ENCODE data around the gene TRAPPC12. TPM values are rescaled to one million over a fixed set of nuclear protein-coding genes. Genes with fewer than 3 reads are reported as not detected.

TRAPPC12 gene
- total RNA-seq, 1 experiment from 2014 or later = 85.0 TPM

GRCh38 chr2:3406501-3406900 lies 27.0 kb downstream of the TRAPPC12 start:
- Mint-ChIP-seq H3K27me3 (ENCODE audit: insufficient read depth, unreplicated experiment) (no peaks in the 10 kb centered on the region), H3K9me3 (ENCODE audit: unreplicated experiment) (no peaks in the 10 kb centered on the region), H3K27ac (ENCODE audit: unreplicated experiment) (no peak overlapping the region), H3K4me3 (ENCODE audit: unreplicated experiment) (no peak overlapping the region), H3K4me1 (ENCODE audit: low read depth, unreplicated experiment) (no peaks in the 10 kb centered on the region), H3K36me3 (ENCODE audit: insufficient read depth, unreplicated experiment) (peaks cover 12% of the 10 kb centered on the region)
- no TSS peak for BruUV-seq (replicated peaks)
- no peaks in the 10 kb centered on the region for H3K27me3 ChIP-seq (replicated peaks; ENCODE audit: control insufficient read depth, insufficient read depth, low read length)
- ChIA-PET CTCF (no interaction called here), POLR2A (interaction anchor here (0.6 kb wide), 1 partner anchor 40 kb away, joined by 3 read pairs; no protein-coding TSS in a partner anchor)
- intact Hi-C loops (cut with micrococcal nuclease; ENCODE audit: unreplicated experiment) = no loop called here
- no peak overlapping the region for H3K4me3 ChIP-seq (ENCODE audit: low read depth, low read length)
- no peak for DNase-seq
- H3K4me1 ChIP-seq = no peaks in the 10 kb centered on the region
- TF ChIP-seq, protein P1, sequence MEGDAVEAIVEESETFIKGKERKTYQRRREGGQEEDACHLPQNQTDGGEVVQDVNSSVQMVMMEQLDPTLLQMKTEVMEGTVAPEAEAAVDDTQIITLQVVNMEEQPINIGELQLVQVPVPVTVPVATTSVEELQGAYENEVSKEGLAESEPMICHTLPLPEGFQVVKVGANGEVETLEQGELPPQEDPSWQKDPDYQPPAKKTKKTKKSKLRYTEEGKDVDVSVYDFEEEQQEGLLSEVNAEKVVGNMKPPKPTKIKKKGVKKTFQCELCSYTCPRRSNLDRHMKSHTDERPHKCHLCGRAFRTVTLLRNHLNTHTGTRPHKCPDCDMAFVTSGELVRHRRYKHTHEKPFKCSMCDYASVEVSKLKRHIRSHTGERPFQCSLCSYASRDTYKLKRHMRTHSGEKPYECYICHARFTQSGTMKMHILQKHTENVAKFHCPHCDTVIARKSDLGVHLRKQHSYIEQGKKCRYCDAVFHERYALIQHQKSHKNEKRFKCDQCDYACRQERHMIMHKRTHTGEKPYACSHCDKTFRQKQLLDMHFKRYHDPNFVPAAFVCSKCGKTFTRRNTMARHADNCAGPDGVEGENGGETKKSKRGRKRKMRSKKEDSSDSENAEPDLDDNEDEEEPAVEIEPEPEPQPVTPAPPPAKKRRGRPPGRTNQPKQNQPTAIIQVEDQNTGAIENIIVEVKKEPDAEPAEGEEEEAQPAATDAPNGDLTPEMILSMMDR (IDR thresholded peaks at IDR 0.05; ENCODE audit: insufficient read depth in 1 of 2, low read depth in 1 of 2, low read length in 1 of 2, severe bottlenecking in 1 of 2, unreplicated experiment in 1 of 2) = no peak
- H3K9me3 ChIP-seq = no peaks in the 10 kb centered on the region
- H3K36me3 ChIP-seq (ENCODE audit: control insufficient read depth, insufficient read depth, low read length) = peaks cover 1% of the 10 kb centered on the region; the same call in 1 of the 2 replicates

DNA sequence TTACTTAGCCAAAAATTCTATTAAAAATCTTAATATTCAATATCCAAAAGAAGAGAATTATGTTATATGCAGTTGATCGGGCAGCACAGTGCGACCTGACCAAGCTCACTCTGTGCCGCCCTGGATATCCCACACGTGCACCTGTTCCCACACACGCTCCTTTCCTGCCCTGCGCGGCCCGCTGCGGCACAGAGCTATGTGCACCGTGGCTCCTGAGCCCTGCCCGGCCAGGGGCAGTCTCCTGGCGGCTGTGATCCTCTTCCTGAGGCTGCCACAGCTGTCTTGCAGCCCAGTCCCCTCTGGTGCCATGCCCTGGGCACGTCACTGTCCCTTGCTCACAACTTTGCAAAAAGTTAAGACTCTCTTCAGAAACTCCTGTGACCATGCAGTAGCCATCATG lies 29.3 kb downstream of the TRAPPC12 start:
- Histone ChIP-seq H3K27me3 (replicated peaks; ENCODE audit: control insufficient read depth, insufficient read depth, low read length) (no peaks in the 10 kb centered on the region), H3K4me1 (no peaks in the 10 kb centered on the region), H3K9me3 (no peaks in the 10 kb centered on the region), H3K4me3 (ENCODE audit: low read depth, low read length) (no peak overlapping the region), H3K36me3 (ENCODE audit: control insufficient read depth, insufficient read depth, low read length) (no peaks in the 10 kb centered on the region; the same call in 1 of the 2 replicates)
- ChIA-PET POLR2A (no interaction called here), CTCF (no interaction called here)
- peaks cover 11% of the 10 kb centered on the region for H3K36me3 Mint-ChIP-seq (ENCODE audit: insufficient read depth, unreplicated experiment)
- DNase-seq = no peak
- H3K4me1 Mint-ChIP-seq (ENCODE audit: low read depth, unreplicated experiment) = no peaks in the 10 kb centered on the region
- H3K27me3 Mint-ChIP-seq (ENCODE audit: insufficient read depth, unreplicated experiment) = no peaks in the 10 kb centered on the region
- intact Hi-C loops (cut with micrococcal nuclease; ENCODE audit: unreplicated experiment) = no loop called here
- TF ChIP-seq, protein P1 (IDR thresholded peaks at IDR 0.05; ENCODE audit: insufficient read depth in 1 of 2, low read depth in 1 of 2, low read length in 1 of 2, severe bottlenecking in 1 of 2, unreplicated experiment in 1 of 2) = no peak
- H3K9me3 Mint-ChIP-seq (ENCODE audit: unreplicated experiment) = no peaks in the 10 kb centered on the region
- no TSS peak for BruUV-seq (replicated peaks)
- H3K4me3 Mint-ChIP-seq (ENCODE audit: unreplicated experiment) = no peak overlapping the region
- H3K27ac Mint-ChIP-seq (ENCODE audit: unreplicated experiment) = no peak overlapping the region

DNA sequence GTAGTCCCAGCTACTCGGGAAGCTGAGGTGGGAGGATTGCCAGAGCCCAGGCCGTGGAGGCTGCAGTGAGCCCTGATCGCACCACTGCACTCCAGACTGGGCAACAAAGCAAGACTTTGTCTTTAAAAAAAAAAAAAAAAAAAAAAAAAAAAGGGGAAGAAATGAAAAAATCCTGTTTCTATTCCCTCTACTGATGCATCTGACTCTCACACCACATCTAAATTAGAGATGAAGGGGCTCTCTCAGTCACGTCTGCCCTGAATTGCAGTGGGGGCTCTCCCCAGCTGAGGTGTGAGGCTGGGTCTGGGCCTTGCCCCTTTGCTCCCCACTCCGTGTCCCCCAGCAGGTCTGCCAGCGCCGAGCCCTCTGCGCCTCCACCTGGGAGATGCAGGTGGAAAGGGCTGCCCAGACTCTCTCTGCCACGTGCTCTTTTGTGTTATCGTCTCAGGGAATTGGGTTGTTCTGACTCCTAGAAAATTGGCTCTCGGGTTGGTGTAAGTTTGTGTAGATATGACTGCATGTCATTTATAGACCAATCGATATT lies 30.2 kb downstream of the TRAPPC12 start:
- Histone ChIP-seq H3K36me3 (ENCODE audit: control insufficient read depth, insufficient read depth, low read length) (no peaks in the 10 kb centered on the region; the same call in 1 of the 2 replicates), H3K4me1 (no peaks in the 10 kb centered on the region), H3K27me3 (replicated peaks; ENCODE audit: control insufficient read depth, insufficient read depth, low read length) (no peaks in the 10 kb centered on the region), H3K4me3 (ENCODE audit: low read depth, low read length) (no peak overlapping the region), H3K9me3 (no peaks in the 10 kb centered on the region)
- DNase-seq = no peak
- H3K27ac Mint-ChIP-seq (ENCODE audit: unreplicated experiment) = no peak overlapping the region
- H3K27me3 Mint-ChIP-seq (ENCODE audit: insufficient read depth, unreplicated experiment) = no peaks in the 10 kb centered on the region
- intact Hi-C loops (cut with micrococcal nuclease; ENCODE audit: unreplicated experiment) = no loop called here
- CTCF ChIA-PET = no interaction called here
- no peaks in the 10 kb centered on the region for H3K9me3 Mint-ChIP-seq (ENCODE audit: unreplicated experiment)
- H3K4me3 Mint-ChIP-seq (ENCODE audit: unreplicated experiment) = no peak overlapping the region
- H3K36me3 Mint-ChIP-seq (ENCODE audit: insufficient read depth, unreplicated experiment) = peaks cover 2% of the 10 kb centered on the region
- BruUV-seq (replicated peaks) = no TSS peak
- H3K4me1 Mint-ChIP-seq (ENCODE audit: low read depth, unreplicated experiment) = no peaks in the 10 kb centered on the region
- POLR2A ChIA-PET = no interaction called here
- TF ChIP-seq, protein P1 (IDR thresholded peaks at IDR 0.05; ENCODE audit: insufficient read depth in 1 of 2, low read depth in 1 of 2, low read length in 1 of 2, severe bottlenecking in 1 of 2, unreplicated experiment in 1 of 2) = no peak

All from Caco-2 (cell line).